ENCODE data around the gene PRR30. TPM values are rescaled to one million over a fixed set of nuclear protein-coding genes. Genes with fewer than 3 reads are reported as not detected.

Gene PRR30
- total RNA-seq, 2 donors from 2014 or later, result 1.1 TPM; not detected in 1

DNA sequence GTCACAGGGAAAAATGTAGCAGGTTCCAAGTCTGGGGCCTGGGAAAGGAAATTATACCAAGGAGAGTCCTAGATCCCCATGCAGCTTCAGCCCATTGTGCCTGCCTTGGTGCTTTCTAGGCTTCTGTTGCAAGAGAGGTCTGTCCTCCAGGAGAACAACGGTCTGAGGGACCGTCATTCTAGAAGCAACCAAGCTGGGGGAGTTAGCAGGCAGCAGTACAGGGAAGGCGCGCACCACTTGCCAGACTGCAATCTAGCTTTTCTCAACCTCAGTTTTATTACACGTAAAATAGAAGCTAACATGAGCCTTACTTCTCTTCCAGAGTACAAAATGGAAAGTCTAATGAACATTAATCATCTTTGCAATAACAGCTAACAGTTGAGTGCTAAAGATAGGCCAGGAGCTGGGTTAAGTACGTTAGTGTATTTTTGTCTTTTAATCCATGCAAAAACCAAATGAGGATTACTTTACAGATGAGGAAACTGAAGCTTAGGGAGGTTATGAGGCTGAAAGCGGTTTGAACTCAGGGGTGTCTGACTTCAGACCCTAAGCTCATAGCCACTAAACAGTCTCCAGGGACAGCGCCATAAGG is 11.5 kb upstream of the PRR30 start:
- no peaks in the 10 kb centered on the region for H3K4me1 ChIP-seq (replicated peaks)
- 57% methylated on average over 8 of the region's 8 CpGs for WGBS
- TF ChIP-seq POLR2A (IDR thresholded peaks at IDR 0.05) (no peak), POLR2AphosphoS5 (IDR thresholded peaks at IDR 0.05) (no peak)
- TF ChIP-seq, protein P1, sequence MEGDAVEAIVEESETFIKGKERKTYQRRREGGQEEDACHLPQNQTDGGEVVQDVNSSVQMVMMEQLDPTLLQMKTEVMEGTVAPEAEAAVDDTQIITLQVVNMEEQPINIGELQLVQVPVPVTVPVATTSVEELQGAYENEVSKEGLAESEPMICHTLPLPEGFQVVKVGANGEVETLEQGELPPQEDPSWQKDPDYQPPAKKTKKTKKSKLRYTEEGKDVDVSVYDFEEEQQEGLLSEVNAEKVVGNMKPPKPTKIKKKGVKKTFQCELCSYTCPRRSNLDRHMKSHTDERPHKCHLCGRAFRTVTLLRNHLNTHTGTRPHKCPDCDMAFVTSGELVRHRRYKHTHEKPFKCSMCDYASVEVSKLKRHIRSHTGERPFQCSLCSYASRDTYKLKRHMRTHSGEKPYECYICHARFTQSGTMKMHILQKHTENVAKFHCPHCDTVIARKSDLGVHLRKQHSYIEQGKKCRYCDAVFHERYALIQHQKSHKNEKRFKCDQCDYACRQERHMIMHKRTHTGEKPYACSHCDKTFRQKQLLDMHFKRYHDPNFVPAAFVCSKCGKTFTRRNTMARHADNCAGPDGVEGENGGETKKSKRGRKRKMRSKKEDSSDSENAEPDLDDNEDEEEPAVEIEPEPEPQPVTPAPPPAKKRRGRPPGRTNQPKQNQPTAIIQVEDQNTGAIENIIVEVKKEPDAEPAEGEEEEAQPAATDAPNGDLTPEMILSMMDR (IDR thresholded peaks at IDR 0.05), result no peak
- no peak overlapping the region for H3K27ac ChIP-seq
- no peaks in the 10 kb centered on the region for H3K36me3 ChIP-seq
- H3K9me3 ChIP-seq, result no peaks in the 10 kb centered on the region
- no peaks in the 10 kb centered on the region for H3K27me3 ChIP-seq (replicated peaks; ENCODE audit: insufficient read depth)
- intact Hi-C loops (cut with DNase I), result no loop called here
- no peak overlapping the region for H3K4me3 ChIP-seq
- no peak for DNase-seq (ENCODE audit: low spot score)

DNA sequence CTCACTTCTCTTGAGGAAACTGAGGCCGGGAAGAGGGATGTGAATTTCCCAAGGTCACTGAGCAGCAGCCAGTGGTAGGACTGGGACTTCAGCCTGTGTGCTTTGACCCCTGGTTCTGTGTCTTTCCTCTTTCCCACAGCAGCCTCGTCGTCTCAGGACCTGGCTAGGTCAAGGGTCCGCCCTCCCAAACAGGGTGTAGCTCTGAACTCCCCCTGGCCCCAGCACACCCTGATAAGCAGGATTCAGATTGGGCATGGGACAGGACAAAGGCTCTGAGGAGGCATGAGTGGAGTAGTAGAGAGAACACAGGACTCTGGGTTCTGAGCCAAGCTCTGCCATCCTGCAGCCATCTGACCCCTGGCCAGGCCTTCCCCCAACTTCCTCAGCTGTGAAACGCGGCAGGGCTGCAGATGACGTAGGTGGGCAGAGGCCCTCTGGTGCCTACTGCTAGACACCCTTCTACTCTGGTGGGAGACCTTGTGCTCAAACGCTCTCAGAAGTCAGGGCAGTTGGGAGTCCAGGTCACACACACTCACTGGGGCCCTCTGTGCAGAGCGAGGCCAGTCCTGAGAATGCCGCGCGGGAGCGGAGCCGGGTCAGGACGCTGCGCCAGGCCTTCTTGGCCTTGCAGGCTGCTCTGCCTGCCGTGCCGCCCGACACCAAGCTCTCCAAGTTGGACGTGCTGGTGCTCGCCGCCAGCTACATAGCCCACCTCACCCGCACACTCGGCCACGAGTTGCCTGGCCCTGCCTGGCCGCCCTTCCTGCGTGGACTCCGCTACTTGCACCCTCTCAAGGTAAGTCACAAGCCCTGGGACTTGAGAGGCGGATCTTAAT is 10.6 kb upstream of the PRR30 start:
- no peaks in the 10 kb centered on the region for H3K27me3 ChIP-seq (replicated peaks; ENCODE audit: insufficient read depth)
- WGBS, result 90% methylated on average over 29 of the region's 29 CpGs
- no peaks in the 10 kb centered on the region for H3K9me3 ChIP-seq
- no peaks in the 10 kb centered on the region for H3K4me1 ChIP-seq (replicated peaks)
- DNase-seq (ENCODE audit: low spot score), result no peak
- H3K36me3 ChIP-seq, result no peaks in the 10 kb centered on the region
- no peak overlapping the region for H3K4me3 ChIP-seq
- H3K27ac ChIP-seq, result no peak overlapping the region
- intact Hi-C loops (cut with DNase I), result no loop called here
- no peak for TF ChIP-seq POLR2AphosphoS5 (IDR thresholded peaks at IDR 0.05)
- TF ChIP-seq, protein P1 (IDR thresholded peaks at IDR 0.05), result no peak
- TF ChIP-seq POLR2A (IDR thresholded peaks at IDR 0.05), result no peak

DNA sequence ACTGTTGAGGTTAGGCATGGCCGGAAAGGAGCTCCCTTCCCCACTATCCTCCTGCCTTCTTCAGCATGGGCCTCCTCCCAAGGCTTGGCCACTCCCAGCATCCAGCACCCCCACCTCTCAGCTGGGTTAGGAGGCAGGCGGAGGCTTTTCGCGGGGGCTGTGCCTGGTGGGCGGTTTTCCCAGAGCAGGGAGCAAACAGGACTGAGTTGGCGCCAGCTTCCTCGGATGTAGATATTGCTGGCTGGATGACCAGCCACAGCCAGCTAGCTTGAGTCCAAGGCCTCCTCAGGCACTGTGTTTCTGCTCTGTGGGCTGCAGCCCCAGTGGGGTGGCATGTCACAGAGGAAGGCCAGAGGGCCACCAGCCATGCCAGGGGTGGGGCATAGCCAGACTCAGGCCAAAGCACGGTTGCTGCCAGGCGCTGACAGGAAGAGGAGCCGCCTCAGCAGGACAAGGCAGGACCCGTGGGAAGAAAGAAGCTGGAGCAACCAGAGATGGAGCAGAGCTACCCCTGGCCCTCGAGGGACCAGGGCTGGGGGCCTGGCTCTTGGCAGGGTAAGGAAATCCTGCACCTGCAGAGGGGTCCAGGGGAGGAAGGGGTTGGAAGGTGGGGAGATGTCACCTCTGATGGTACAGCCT is 9.7 kb upstream of the PRR30 start, which contains the start of gene TCF23:
TCF23 (plus strand) TSS at position 204 of the 639 bp plus-strand sequence; CDS start at position 334, 130 bp downstream.
- no peak within 1 kb of the TSS for H3K4me3 ChIP-seq
- no peaks in the 10 kb centered on the region for H3K4me1 ChIP-seq (replicated peaks)
- intact Hi-C loops (cut with DNase I), result no loop called here
- 52% methylated on average over 11 of the region's 12 CpGs for WGBS
- DNase-seq (ENCODE audit: low spot score), result no peak
- no peaks in the 10 kb centered on the region for H3K9me3 ChIP-seq
- H3K27me3 ChIP-seq (replicated peaks; ENCODE audit: insufficient read depth), result no peaks in the 10 kb centered on the region
- H3K36me3 ChIP-seq, result no peaks in the 10 kb centered on the region
- TF ChIP-seq, protein P1 (IDR thresholded peaks at IDR 0.05), result no peak
- TF ChIP-seq POLR2A (IDR thresholded peaks at IDR 0.05) (no peak), POLR2AphosphoS5 (IDR thresholded peaks at IDR 0.05) (no peak)
- H3K27ac ChIP-seq, result no peak within 1 kb of the TSS

DNA sequence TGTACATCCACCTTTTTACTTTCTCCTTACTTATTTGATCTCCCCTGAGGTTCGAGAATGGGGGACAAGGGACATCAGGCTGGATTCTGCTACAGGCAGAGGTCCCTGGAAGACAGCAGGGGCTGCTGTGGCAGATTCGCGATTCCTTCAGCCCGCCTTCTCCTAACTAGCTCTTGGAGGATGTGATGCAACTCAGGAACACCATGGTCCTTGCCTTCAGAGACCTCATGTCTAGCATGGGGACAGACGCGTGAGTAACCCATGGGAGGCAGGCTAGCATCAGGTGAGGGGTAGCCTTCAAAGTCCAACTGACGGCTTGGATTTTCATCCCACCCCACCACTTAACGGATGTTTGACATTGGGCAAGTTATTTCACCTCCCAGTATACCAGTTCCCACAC is 8.7 kb upstream of the PRR30 start:
- no peaks in the 10 kb centered on the region for H3K9me3 ChIP-seq
- no peaks in the 10 kb centered on the region for H3K27me3 ChIP-seq (replicated peaks; ENCODE audit: insufficient read depth)
- TF ChIP-seq, protein P1 (IDR thresholded peaks at IDR 0.05), result no peak
- TF ChIP-seq POLR2A (IDR thresholded peaks at IDR 0.05) (no peak), POLR2AphosphoS5 (IDR thresholded peaks at IDR 0.05) (no peak)
- intact Hi-C loops (cut with DNase I), result no loop called here
- no peak overlapping the region for H3K4me3 ChIP-seq
- H3K4me1 ChIP-seq (replicated peaks), result no peaks in the 10 kb centered on the region
- DNase-seq (ENCODE audit: low spot score), result no peak
- H3K36me3 ChIP-seq, result no peaks in the 10 kb centered on the region
- 96% methylated on average over 8 of the region's 8 CpGs for WGBS
- no peak overlapping the region for H3K27ac ChIP-seq
